ENCODE data around the gene CD300LD.

DNA sequence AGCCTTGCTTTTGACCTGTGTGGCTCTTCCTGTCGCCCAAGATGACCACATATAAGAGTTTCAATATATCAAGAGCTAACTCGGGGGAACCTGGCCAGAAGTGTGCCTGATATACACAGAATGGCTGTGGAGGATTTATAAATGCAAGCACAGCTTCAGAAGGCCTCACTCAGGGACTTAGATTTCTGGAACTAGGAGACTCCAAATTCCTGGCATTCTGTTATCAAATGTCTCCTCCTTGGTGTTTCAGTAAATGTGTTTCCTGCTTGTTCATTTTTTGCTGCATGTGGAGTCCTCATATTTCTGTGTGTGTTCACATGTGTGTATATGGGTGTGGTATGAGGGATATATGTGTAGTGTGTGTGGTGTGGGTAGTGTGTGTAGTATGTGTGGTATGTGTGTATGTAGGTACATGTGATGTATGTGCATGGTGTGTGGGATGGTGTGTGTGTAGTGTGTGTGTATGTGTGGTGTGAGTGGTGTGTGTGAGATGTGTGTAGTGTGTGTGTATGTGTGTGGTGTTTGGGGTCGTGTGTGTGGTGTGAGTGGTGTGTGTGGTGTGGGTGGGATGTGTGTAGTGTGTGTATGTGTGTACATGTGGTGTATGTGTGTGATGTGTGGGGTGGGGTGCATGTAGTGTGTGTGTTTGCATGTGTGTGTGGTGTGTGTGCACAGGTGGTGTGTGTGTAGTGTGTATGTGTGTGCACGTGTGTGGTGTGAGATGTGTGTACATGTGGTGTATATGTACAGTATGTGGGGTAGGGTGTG is 23.8 kb downstream of the CD300LD start:
- TF ChIP-seq POLR2A (IDR thresholded peaks at IDR 0.05) = no peak
- TF ChIP-seq, protein P1, sequence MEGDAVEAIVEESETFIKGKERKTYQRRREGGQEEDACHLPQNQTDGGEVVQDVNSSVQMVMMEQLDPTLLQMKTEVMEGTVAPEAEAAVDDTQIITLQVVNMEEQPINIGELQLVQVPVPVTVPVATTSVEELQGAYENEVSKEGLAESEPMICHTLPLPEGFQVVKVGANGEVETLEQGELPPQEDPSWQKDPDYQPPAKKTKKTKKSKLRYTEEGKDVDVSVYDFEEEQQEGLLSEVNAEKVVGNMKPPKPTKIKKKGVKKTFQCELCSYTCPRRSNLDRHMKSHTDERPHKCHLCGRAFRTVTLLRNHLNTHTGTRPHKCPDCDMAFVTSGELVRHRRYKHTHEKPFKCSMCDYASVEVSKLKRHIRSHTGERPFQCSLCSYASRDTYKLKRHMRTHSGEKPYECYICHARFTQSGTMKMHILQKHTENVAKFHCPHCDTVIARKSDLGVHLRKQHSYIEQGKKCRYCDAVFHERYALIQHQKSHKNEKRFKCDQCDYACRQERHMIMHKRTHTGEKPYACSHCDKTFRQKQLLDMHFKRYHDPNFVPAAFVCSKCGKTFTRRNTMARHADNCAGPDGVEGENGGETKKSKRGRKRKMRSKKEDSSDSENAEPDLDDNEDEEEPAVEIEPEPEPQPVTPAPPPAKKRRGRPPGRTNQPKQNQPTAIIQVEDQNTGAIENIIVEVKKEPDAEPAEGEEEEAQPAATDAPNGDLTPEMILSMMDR (IDR thresholded peaks at IDR 0.05) = no peak
